AML-193 (cell line): ENCODE data around the gene C9orf153.
"Not testable (repeated sequence)": the region's sequence is repeated elsewhere in the genome, so short reads cannot be mapped to it uniquely, and the experiment has no call there.

Experiments used
- DNase-seq, 2 experiments: peaks; one replicate each; lab custom pipeline; 2025; lab: John Stamatoyannopoulos, UW

Gene C9orf153

DNA sequence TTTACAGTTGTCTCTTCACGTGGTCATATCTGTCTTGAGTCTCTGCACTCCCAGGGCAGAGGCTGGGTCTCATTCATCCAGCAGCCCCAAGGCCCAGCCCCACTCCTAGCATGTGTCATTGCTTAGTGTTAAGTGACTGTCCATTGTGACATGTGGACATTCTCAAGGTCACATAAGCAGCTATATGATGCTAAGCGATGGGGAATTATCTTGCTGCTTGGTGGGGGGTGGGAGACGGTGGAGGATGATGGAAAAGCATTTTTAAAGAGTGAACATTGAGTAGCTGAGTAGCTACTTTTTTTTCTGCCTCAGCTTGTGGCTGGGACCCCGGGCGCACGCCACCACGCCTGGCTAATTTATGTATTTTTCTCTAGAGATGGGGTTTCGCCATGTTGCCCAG lies at the start of gene C9orf153:
C9orf153 (minus strand) TSS at position 101 of the 400 bp plus-strand sequence. CDS start 30,054 bp downstream, outside the sequence.
- no peak for DNase-seq

GRCh38 chr9:86308687-86309086 lies 49.2 kb upstream of the C9orf153 start:
- no peak for DNase-seq

- DNase-seq: no peak
Observed at GRCh38 chr9:86304236-86304730, 44.8 kb upstream of the C9orf153 start.

DNA sequence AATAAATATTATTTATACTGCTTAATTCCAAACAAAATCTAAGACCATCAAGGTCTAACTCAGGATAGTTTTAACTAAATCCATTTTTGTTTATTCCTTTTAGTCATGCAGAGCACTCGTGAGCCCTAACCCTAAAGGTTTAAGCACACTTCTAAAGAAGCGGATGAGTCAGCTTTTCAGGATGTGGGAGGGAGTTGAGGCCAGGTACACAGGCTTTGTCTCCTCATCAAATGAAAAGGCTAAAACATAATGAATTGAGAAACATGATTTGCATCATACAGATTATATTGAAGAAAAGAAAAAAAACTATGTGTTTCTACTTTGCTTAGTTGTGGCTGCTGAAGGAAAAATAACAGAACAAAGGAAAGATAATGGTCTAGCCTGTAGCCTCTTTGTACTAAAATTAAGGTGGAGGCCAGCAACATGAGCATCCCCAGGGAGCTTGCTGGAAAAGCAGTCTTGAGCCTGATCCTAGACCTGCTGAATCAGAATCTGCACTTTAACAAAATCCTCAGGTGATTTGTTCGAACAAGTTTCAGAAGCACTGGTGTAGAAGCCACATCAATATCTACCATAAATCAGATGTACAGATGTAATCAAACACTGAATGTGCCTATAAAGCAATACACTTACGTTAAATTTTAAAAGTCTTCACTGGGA lies 44.0 kb upstream of the C9orf153 start:
- no peak for DNase-seq

DNA sequence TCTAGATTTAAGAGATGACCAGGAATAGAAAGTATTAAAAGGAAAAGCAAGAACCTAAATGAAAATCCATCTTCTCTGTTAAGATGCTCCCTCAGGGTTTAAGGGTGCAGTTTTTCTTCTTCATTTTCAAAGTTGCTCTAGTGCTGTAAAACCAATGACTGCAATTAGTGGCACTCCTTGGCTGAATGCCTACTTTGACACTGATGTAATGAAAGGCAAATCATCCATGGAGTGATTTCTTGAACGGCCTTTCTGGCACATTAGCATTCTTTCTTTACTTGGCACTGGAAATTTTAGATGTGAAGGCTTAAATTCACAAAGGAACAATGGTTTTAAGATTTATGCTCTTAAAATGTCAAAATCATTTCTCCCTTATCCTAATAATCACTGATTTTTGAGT lies 42.2 kb upstream of the C9orf153 start:
- DNase-seq: no peak

DNA sequence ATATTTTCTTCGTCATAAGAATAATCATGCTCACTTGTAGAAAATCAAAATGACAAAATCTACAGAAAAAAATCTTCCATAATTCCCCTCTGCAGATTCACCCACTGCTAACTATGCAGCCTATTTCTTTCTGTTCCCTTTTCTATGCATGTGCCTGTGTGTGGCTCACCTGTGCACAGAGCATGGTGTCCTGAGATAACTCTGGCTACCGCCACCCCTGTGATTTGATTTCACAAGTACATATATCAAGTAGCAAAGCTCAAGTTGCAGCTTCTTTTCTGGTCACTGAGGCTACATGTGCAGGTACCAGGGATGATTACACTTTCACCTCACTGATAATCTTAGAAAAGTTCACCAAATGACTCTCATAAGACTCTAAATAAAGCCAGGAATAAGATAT lies 41.2 kb upstream of the C9orf153 start:
- no peak for DNase-seq

DNA sequence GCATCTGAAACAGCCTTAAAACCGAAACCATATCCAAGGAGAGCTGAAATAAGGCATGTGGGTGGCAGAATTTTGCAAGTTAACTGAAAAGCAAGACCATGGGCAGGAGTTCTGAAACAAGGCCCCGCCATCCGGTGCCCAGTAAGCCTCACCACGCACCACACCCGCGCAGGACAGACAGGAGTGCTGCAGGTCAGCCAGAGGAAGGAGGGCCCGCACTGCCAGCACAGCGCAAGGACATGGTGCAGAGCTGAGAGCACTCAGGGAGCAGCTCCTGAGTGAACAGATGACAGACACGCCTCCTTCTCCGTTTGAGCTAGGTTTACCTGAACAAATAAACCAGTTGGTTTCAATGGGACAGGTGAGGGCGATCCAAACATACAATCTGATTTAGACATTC lies 39.4 kb upstream of the C9orf153 start:
- no peak for DNase-seq

- not testable (repeated sequence) for DNase-seq
Observed at GRCh38 chr9:86290341-86290740, 30.9 kb upstream of the C9orf153 start.

GRCh38 chr9:86288499-86289198 lies 29.2 kb upstream of the C9orf153 start:
- DNase-seq: no peak

DNA sequence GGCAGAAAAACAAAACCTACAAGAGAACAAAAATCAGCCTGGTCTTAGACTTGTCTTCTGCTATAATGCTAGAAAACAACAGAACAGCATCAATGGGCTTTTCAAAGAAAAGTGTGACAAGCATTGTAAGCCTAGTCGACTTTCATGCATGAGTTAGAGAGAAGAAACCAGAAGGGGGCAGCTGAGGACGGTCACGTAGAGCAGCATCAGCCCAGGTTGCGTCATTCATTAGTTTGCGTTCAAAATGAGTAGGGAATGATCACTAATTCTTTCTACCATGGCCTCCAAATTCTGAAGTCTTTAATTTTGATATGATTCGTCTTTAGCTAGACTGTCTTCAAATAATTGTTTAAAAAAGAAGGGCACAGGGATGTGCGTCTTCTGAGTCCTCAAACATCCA lies 27.6 kb upstream of the C9orf153 start:
- peak; percentile 9 to 35 for DNase-seq

DNA sequence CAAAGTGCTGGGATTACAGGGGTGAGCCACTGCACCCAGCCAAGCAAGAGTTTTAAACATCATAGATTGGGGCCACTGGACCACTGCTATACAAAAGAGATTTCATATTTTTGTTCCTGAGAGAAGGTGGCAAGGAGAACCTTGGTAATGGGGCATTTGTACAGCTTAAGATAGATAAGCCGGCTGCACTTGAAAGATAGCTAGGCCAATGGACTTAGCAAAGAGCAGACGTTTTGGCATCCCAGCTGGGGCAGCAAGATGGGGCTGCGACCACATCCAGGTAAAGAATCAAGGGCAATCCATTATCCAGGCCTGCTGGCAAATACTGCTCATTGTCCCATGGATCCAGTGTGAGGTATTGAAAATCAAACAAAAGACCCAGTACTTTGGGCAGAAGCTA lies 26.8 kb upstream of the C9orf153 start:
- no peak for DNase-seq

DNA sequence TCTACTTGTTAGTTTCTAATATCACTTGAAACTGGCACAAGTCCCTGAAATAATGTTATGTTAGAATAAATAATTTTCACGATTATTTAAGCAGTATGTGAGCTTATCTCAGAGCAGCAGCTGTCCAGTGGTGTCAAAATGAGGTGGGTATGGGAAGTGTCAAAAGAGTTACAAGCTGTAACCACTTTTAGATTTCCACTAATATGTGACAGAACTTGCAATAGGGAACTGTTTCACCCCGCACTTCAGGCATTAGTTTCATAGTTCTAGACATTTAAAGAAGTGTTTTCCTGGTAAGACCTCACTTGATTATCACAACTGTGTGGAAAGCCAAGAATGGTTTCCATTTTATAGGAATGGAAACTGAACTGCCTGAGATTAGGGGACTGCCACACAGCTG lies 25.8 kb upstream of the C9orf153 start:
- no peak for DNase-seq

DNA sequence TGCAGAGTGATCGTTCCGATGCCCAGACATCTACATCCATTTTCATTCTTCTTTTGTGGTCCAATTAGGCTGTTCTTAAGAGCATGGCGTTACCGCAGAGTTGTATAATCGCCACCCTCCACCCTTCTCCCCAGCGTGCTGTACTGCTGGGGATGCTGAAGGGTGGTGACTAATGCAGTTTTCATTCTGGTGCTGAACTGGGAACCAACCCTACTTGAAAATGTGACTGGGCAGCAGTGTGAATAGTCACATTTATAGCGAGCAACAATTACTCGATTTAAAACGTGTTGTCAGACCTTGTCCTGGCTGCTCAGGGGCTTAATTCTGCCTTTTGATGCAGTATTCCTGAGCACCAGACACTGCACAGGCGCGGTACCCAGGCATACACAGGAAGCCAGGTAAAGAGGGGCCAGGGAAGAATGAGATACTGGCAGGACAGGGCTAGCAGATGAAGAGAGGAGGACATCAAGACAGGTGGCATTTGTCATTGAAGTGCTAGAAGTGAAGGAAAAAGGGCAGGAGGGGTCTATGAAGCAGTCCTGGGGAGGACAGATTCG lies 23.6 kb upstream of the C9orf153 start:
- peak; percentile 14 to 46 for DNase-seq

- peak; percentile 63 to 78 for DNase-seq
Observed at GRCh38 chr9:86282077-86282978, 22.9 kb upstream of the C9orf153 start, which contains the start of gene ISCA1. Gene ISCA1 (minus strand): TSS chr9:86282538. CDS start chr9:86282458, 80 bp downstream.

GRCh38 chr9:86281593-86282076 lies 22.2 kb upstream of the C9orf153 start:
- peak in 1 of 2 experiments; percentile 25 for DNase-seq

DNA sequence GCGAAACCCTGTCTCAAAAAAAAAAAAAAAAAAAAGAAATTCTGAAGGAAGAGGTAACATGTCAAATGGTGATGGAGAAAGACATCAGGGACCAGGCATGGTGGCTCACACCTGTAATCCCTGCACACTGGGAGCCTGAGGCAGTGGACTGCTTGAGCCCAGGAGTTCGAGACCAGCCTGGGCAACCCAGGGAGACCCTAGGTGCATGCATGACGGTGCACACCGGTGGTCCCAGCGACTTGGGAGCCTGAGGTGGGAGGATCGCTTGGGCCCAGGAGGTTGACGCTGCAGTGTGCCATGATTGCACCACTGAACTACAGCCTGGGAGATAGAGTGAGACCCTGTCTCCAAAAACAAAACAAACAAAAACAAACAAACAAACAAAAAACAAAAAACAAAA lies 21.1 kb upstream of the C9orf153 start:
- DNase-seq: no peak

- no peak for DNase-seq
Observed at GRCh38 chr9:86279839-86280238, 20.4 kb upstream of the C9orf153 start.

- DNase-seq: no peak
Observed at GRCh38 chr9:86277072-86277471, 17.6 kb upstream of the C9orf153 start.

DNA sequence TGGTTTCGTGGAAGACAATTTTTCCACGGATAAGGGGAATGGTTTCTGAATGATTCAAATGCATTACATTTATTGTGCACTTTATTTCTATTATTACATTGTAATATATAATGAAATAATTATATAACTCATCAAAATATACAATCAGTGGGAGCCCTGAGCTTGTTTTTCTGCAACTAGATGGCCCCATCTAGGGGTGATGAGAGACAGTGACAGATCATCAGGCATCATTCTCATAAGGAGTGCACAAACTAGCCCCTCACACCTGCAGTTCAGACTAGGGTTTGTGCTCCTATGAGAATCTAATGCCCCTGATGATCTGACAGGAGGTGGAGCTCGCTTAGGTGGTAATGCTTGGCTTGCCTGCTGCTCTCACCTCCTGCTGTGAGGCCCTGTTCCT lies 16.5 kb upstream of the C9orf153 start:
- no peak for DNase-seq

DNA sequence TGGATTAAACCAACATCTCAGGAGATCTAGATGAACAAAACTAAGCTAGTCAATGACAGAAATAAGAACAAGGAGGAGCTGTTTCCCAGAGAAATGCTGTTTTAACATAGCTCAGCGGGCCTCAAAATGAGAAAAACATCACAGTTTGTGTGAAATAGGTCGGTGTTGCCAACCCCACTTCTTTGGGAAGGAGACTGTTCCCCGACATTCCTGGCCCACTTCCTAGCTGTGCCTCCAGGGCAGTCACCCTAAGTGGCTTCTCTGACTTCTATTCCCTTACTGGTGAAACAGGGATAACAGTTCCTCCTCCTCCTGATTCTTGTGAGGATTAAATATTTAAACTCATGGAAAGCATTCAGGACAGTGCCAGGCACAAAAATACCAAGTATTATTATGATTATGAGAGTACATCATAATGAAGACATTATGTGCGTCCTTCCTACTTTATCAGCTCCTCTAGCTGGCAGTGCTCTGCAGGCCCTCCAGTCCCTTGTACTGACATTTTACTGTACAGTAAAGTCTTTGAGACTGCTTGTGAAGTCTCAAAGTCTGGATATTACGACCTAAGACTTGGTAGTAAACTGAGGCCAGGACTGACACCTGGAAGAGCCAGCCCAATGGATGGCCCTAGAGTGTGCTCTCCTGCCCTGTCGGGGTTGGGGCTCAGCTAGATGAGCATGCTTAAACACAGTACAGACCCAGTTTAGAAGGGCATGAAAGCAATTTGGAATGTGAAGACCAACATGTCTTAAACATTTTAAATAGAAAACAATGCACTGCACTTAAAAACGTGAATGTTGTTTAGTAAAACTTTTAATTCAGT lies 15.6 kb upstream of the C9orf153 start:
- DNase-seq: no peak

GRCh38 chr9:86272221-86272620 lies 12.8 kb upstream of the C9orf153 start:
- DNase-seq: no peak
